Natural killer cell (primary cell): ENCODE results near the gene SH3BP2. TPM values are rescaled to one million over a fixed set of nuclear protein-coding genes. Genes with fewer than 3 reads are reported as not detected.

ENCODE experiments used
- ATAC-seq, 3 donors: fragments of 150-1000 bp in 2 of 3; fragments of 200-7000 bp in 1 of 3; cut with Tn5 transposase; 1 replicate in 1 of 3; 2 replicates in 2 of 3; pipeline ENCODE4 v1.10.0; 2021; ENCODE audit warnings: mild to moderate bottlenecking in 2 of 3, moderate library complexity in 2 of 3
- DNase-seq, 2 donors: peaks; one replicate each; pipeline versions ENCODE4 v3.0.0 to v3.0.0-alpha.2; 2013 to 2021; ENCODE audit warnings: mixed read lengths in 1 of 2
- H3K27ac ChIP-seq: one replicate; pipeline ENCODE4 v1.5.1; 2013; ENCODE audit warnings: mild to moderate bottlenecking, low read length
- H3K27me3 ChIP-seq: one replicate; pipeline ENCODE4 v1.6.1; 2013; ENCODE audit warnings: low read length; ENCODE audit not compliant: control insufficient read depth, insufficient read depth
- H3K36me3 ChIP-seq: one replicate; pipeline ENCODE4 v1.6.1; 2013; ENCODE audit warnings: low read length; ENCODE audit not compliant: control insufficient read depth, insufficient read depth
- H3K4me1 ChIP-seq: one replicate; pipeline ENCODE4 v1.6.1; 2013; ENCODE audit warnings: low read length; ENCODE audit not compliant: control insufficient read depth, insufficient read depth
- H3K4me3 ChIP-seq: one replicate; pipeline ENCODE4 v1.5.1; 2013; ENCODE audit warnings: low read length
- H3K9me3 ChIP-seq: one replicate; pipeline ENCODE4 v1.6.1; 2013; ENCODE audit warnings: low read length; ENCODE audit not compliant: control insufficient read depth, insufficient read depth
- H3K27ac Mint-ChIP-seq, 2 donors: one replicate each; pipeline ENCODE4 v1.8.0; 2022; ENCODE audit warnings: mild to moderate bottlenecking in 2 of 2, mixed read lengths in 2 of 2, moderate library complexity in 1 of 2
- H3K27me3 Mint-ChIP-seq, 2 donors: one replicate each; pipeline ENCODE4 v1.8.0; 2022; ENCODE audit warnings: low read depth in 2 of 2, mixed read lengths in 2 of 2
- H3K36me3 Mint-ChIP-seq: one replicate; pipeline ENCODE4 v1.8.0; 2022; ENCODE audit warnings: mixed read lengths
- H3K4me1 Mint-ChIP-seq, 2 donors: one replicate each; pipeline ENCODE4 v1.8.0; 2022; ENCODE audit warnings: mixed read lengths in 2 of 2
- H3K4me3 Mint-ChIP-seq: one replicate; pipeline ENCODE4 v1.8.0; 2022; ENCODE audit warnings: mild to moderate bottlenecking, moderate library complexity, mixed read lengths
- H3K9me3 Mint-ChIP-seq, 2 donors: one replicate each; pipeline ENCODE4 v1.8.0; 2022; ENCODE audit warnings: mixed read lengths in 2 of 2
- CTCF ChIP-seq: fragments of 200-600 bp; IDR thresholded peaks from one replicate; pipeline ENCODE4 v1.8.0; 2022; ENCODE audit warnings: antibody characterized with exemption
- WGBS: methylation state at CpG from one replicate; pipeline ENCODE4 v1.1.7; 2013; ENCODE audit warnings: missing lambda C conversion rate; ENCODE audit not compliant: insufficient coverage; 5-methylcytosine and 5-hydroxymethylcytosine counted together
- intact Hi-C: fragments of 100-400 bp; cut with micrococcal nuclease; formaldehyde crosslinking; loops from one replicate; pipeline ENCODE4 v1.14.2; 2022
- total RNA-seq, 4 donors: library from RNA; stranded (reverse); fragments of 120-200 nt in 1 of 4; gene quantifications; one replicate each; pipeline versions ENCODE4 v1.2.3 to v1.2.4, GENCODE V29; 2013 to 2022

SH3BP2 gene
- total RNA-seq, 3 donors from 2014 or later (not counting 1 experiment from before 2014, with no cell fraction given): 213 to 283 (median 221) TPM

- peak; percentile 16 to 56 (median 18) for ATAC-seq
- no peaks in the 10 kb centered on the region for H3K27me3 ChIP-seq
- Mint-ChIP-seq H3K36me3 (no peaks in the 10 kb centered on the region), H3K9me3 (no peaks in the 10 kb centered on the region), H3K4me1 (peaks cover 23 to 48% of the 10 kb centered on the region in 2 donors), H3K27me3 (no peaks in the 10 kb centered on the region), H3K4me3 (no peak overlapping the region), H3K27ac (peak overlapping the region in 1 of 2 donors; percentile 64)
- H3K4me1 ChIP-seq: peaks cover 83% of the 10 kb centered on the region
- no peaks in the 10 kb centered on the region for H3K9me3 ChIP-seq
- H3K27ac ChIP-seq: peak overlapping the region; percentile 61
- whole genome bisulfite sequencing: 55% methylated on average over 29 of the region's 29 CpGs
- H3K36me3 ChIP-seq: no peaks in the 10 kb centered on the region
- no peak for TF ChIP-seq CTCF
- peak overlapping the region; percentile 16 for H3K4me3 ChIP-seq
- intact Hi-C loops: no loop called here
- DNase-seq: no peak
Measured at GRCh38 chr4:2800691-2801596, 8.1 kb downstream of the SH3BP2 start.

- WGBS: 95% methylated on average over 27 of the region's 27 CpGs
- intact Hi-C loops: no loop called here
- no peaks in the 10 kb centered on the region for H3K27me3 ChIP-seq
- no peaks in the 10 kb centered on the region for H3K36me3 ChIP-seq
- ATAC-seq (no peak), DNase-seq (no peak)
- no peak overlapping the region for H3K4me3 ChIP-seq
- Mint-ChIP-seq H3K4me3 (no peak overlapping the region), H3K4me1 (peaks cover 31 to 59% of the 10 kb centered on the region in 2 donors), H3K9me3 (no peaks in the 10 kb centered on the region), H3K36me3 (no peaks in the 10 kb centered on the region), H3K27me3 (no peaks in the 10 kb centered on the region), H3K27ac (no peak overlapping the region)
- no peak overlapping the region for H3K27ac ChIP-seq
- H3K9me3 ChIP-seq: no peaks in the 10 kb centered on the region
- TF ChIP-seq CTCF: no peak
- H3K4me1 ChIP-seq: peaks cover 83% of the 10 kb centered on the region
Measured at GRCh38 chr4:2802618-2803531, 10.0 kb downstream of the SH3BP2 start.

DNA sequence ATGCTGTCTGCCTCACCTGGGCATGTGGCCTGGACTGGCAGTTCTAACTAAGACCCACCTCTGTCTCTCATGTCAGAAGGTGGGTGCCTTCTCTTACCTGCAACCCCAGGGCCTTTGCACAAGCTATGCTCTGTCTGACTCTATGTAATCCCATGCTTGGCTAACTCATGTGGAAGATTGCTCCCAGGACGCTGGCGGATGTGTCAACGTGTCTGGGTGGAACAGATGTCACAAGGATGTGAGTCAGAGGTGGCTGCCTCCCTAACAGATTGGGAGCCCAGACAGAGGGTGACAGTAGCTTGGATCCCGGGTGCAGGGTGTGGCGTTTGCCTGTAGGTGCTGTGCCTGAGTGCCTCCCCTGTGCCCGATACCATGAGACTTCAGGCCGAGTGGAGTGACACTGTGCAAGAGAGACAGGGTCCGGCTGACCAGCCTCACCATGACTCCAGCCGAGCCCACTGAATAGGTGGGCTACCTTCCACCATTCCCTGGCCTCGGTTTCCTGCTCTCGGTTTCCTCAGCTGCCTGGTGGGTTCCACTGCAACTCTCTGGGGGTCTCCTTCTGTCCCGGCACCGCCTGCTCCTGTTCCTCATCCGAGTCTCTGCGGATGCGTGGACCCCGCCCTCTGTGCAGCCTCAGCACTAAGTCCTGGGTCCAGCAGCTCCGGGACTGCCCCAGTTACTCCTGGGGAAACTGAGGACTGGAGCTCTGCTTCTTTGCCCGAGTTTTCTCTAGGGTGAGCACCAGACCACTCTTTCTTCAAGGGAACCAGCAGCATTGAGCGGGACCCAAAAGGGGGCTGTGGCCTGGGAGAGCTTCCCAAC, 11.0 kb downstream of the SH3BP2 start:
- H3K36me3 ChIP-seq: no peaks in the 10 kb centered on the region
- peaks cover 75% of the 10 kb centered on the region for H3K4me1 ChIP-seq
- H3K4me3 Mint-ChIP-seq: no peak overlapping the region
- H3K27me3 Mint-ChIP-seq: no peaks in the 10 kb centered on the region
- H3K27ac ChIP-seq: no peak overlapping the region
- 94% methylated on average over 20 of the region's 20 CpGs for WGBS
- no peak overlapping the region for H3K4me3 ChIP-seq
- H3K4me1 Mint-ChIP-seq: peaks cover 22 to 50% of the 10 kb centered on the region in 2 donors
- no peak for TF ChIP-seq CTCF
- no peak overlapping the region for H3K27ac Mint-ChIP-seq
- no peaks in the 10 kb centered on the region for H3K9me3 Mint-ChIP-seq
- no peaks in the 10 kb centered on the region for H3K36me3 Mint-ChIP-seq
- ATAC-seq (no peak), DNase-seq (no peak)
- no peaks in the 10 kb centered on the region for H3K9me3 ChIP-seq
- H3K27me3 ChIP-seq: no peaks in the 10 kb centered on the region
- intact Hi-C loops: no loop called here
